H1 (cell line): ENCODE measurements around the gene SAE1. TPM values are rescaled to one million over a fixed set of nuclear protein-coding genes. Genes with fewer than 3 reads are reported as not detected.

ENCODE experiments used
- CTCF ChIA-PET: fragments of 300-600 bp; sonication (Branson Sonifier 250); formaldehyde crosslinking; loops from one replicate; lab custom pipeline; 2021; ENCODE audit not compliant: partially characterized antibody; lab: Charles Lee
- POLR2A ChIA-PET: fragments of 300-600 bp; sonication (Branson Sonifier 250); formaldehyde crosslinking; loops from one replicate; lab custom pipeline; 2021; ENCODE audit warnings: inconsistent platforms; ENCODE audit not compliant: partially characterized antibody; lab: Charles Lee
- DNase-seq, 2 experiments: peaks; one replicate each; pipeline versions ENCODE4 v3.0.0 to v3.0.0-alpha.2; 2010 to 2022; ENCODE audit warnings: low spot score in 2 of 2, low read depth in 1 of 2, mixed read lengths in 1 of 2
- FAIRE-seq: peaks from 2 replicates; lab custom pipeline; 2011; peaks lifted over from hg19 to GRCh38; lab: Jason Lieb, UNC
- H2AFZ ChIP-seq: 2 replicates; pipeline ENCODE4 v1.8.1; 2012; ENCODE audit warnings: low read length, inconsistent platforms
- H2AK5ac ChIP-seq: 2 replicates; pipeline ENCODE4 v1.6.1; 2013; ENCODE audit warnings: low read depth, low read length
- H2BK120ac ChIP-seq: replicated peaks from 2 replicates; pipeline ENCODE3; 2013; ENCODE audit warnings: low read depth, low read length, inconsistent platforms
- H2BK12ac ChIP-seq: 2 replicates; pipeline ENCODE4 v1.6.1; 2013; ENCODE audit warnings: low read depth, low read length
- H2BK15ac ChIP-seq: 2 replicates; pipeline ENCODE4 v1.6.1; 2013; ENCODE audit warnings: low read length
- H2BK20ac ChIP-seq: 2 replicates; pipeline ENCODE4 v1.6.1; 2013; ENCODE audit warnings: low read length
- H2BK5ac ChIP-seq: 2 replicates; pipeline ENCODE4 v1.6.1; 2013; ENCODE audit warnings: low read depth, low read length
- H3K14ac ChIP-seq: 2 replicates; pipeline ENCODE4 v1.6.1; 2013; ENCODE audit warnings: inconsistent platforms; ENCODE audit not compliant: insufficient read length
- H3K18ac ChIP-seq: 2 replicates; pipeline ENCODE4 v1.6.1; 2013; ENCODE audit warnings: low read length; ENCODE audit errors: extremely low read depth
- H3K23ac ChIP-seq: 2 replicates; pipeline ENCODE4 v1.6.1; 2013; ENCODE audit warnings: inconsistent platforms; ENCODE audit not compliant: insufficient read length
- H3K23me2 ChIP-seq: 2 replicates; pipeline ENCODE4 v1.6.1; 2013; ENCODE audit warnings: low read depth, low read length
- H3K27ac ChIP-seq: 2 replicates; pipeline ENCODE4 v1.6.1; 2011; ENCODE audit warnings: low read depth, low read length, inconsistent platforms
- H3K27me3 ChIP-seq, 4 experiments: replicated peaks in 1 of 4; 1 replicate in 1 of 4; 2 replicates in 3 of 4; pipeline versions ENCODE4 v1.6.1 to v1.8.1; 2011 to 2013; ENCODE audit warnings: low read length in 3 of 4, mild to moderate bottlenecking in 3 of 4, inconsistent platforms in 2 of 4, mixed read lengths in 2 of 4, moderate library complexity in 1 of 4; ENCODE audit not compliant: control insufficient read depth in 3 of 4, insufficient read depth in 3 of 4; ENCODE audit errors: extremely low read depth in 1 of 4
- H3K36me3 ChIP-seq, 4 experiments: 2 replicates each; pipeline versions ENCODE4 v1.6.1 to v1.8.1; 2011 to 2013; ENCODE audit warnings: mild to moderate bottlenecking in 4 of 4, low read length in 3 of 4, moderate library complexity in 2 of 4, control low read depth in 1 of 4, inconsistent platforms in 1 of 4; ENCODE audit not compliant: insufficient read depth in 4 of 4, control insufficient read depth in 2 of 4
- H3K4ac ChIP-seq: replicated peaks from 2 replicates; pipeline ENCODE3; 2013; ENCODE audit warnings: low read length, low read depth, mixed read lengths, inconsistent platforms; ENCODE audit not compliant: insufficient read length
- H3K4me1 ChIP-seq, 4 experiments: replicated peaks in 1 of 4; 1 replicate in 1 of 4; 2 replicates in 3 of 4; pipeline versions ENCODE4 v1.6.1 to v1.8.1; 2011 to 2013; ENCODE audit warnings: low read length in 3 of 4, inconsistent platforms in 2 of 4, mixed read lengths in 1 of 4; ENCODE audit not compliant: insufficient read depth in 4 of 4, control insufficient read depth in 3 of 4
- H3K4me2 ChIP-seq, 2 experiments: 2 replicates each; pipeline versions ENCODE4 v1.6.1 to v1.8.1; 2011 to 2013; ENCODE audit warnings: low read depth in 2 of 2, low read length in 2 of 2, control low read depth in 1 of 2, inconsistent platforms in 1 of 2, mild to moderate bottlenecking in 1 of 2; ENCODE audit not compliant: insufficient read depth in 1 of 2
- H3K4me3 ChIP-seq, 4 experiments: fragments of 200-600, 300-600 bp in 1 of 4; sonication (generic), shearing (Covaris generic), sonication (Bioruptor Twin) in 1 of 4; 2 replicates each; pipeline versions ENCODE4 v1.5.1 to v1.8.1; 2011 to 2016; ENCODE audit warnings: low read length in 4 of 4, low read depth in 3 of 4, control low read depth in 2 of 4, inconsistent platforms in 2 of 4, mild to moderate bottlenecking in 2 of 4, mixed read lengths in 1 of 4, moderate library complexity in 1 of 4; ENCODE audit not compliant: insufficient read depth in 2 of 4; ENCODE audit errors: extremely low read depth in 1 of 4
- H3K56ac ChIP-seq: replicated peaks from 2 replicates; pipeline ENCODE3; 2013; ENCODE audit warnings: low read depth, mild to moderate bottlenecking, mixed read lengths, low read length, inconsistent platforms; ENCODE audit not compliant: insufficient read length
- H3K79me1 ChIP-seq: 2 replicates; pipeline ENCODE4 v1.6.1; 2013; ENCODE audit warnings: low read depth, low read length, control low read depth
- H3K79me2 ChIP-seq, 2 experiments: 2 replicates each; pipeline versions ENCODE4 v1.6.1 to v1.8.1; 2012 to 2013; ENCODE audit warnings: low read length in 2 of 2, mild to moderate bottlenecking in 2 of 2, inconsistent platforms in 1 of 2; ENCODE audit not compliant: insufficient read depth in 2 of 2, control insufficient read depth in 1 of 2
- H3K9ac ChIP-seq, 4 experiments: replicated peaks in 1 of 4; 1 replicate in 1 of 4; 2 replicates in 3 of 4; pipeline versions ENCODE4 v1.6.1 to v1.8.1; 2011 to 2013; ENCODE audit warnings: low read depth in 3 of 4, low read length in 3 of 4, control low read depth in 2 of 4, mild to moderate bottlenecking in 2 of 4, moderate library complexity in 2 of 4, inconsistent platforms in 1 of 4; ENCODE audit errors: extremely low read depth in 1 of 4
- H3K9me3 ChIP-seq, 2 experiments: 2 replicates each; pipeline versions ENCODE4 v1.6.1 to v1.8.1; 2012 to 2013; ENCODE audit warnings: mild to moderate bottlenecking in 2 of 2, moderate library complexity in 2 of 2, control low read depth in 1 of 2, inconsistent platforms in 1 of 2, low read depth in 1 of 2, low read length in 1 of 2, mixed read lengths in 1 of 2; ENCODE audit not compliant: insufficient read depth in 2 of 2
- H4K20me1 ChIP-seq, 2 experiments: replicated peaks in 1 of 2; 2 replicates each; pipeline versions ENCODE3 to v1.8.1; 2011 to 2013; ENCODE audit warnings: inconsistent platforms in 2 of 2, low read length in 2 of 2, mild to moderate bottlenecking in 1 of 2; ENCODE audit not compliant: insufficient read depth in 2 of 2, control insufficient read depth in 1 of 2
- H4K5ac ChIP-seq: 2 replicates; pipeline ENCODE4 v1.6.1; 2013; ENCODE audit warnings: low read length, low read depth, mixed read lengths, inconsistent platforms; ENCODE audit not compliant: insufficient read length
- H4K8ac ChIP-seq: 2 replicates; pipeline ENCODE4 v1.8.0; 2013; ENCODE audit warnings: mild to moderate bottlenecking, moderate library complexity, low read length, inconsistent platforms; ENCODE audit not compliant: insufficient read depth; ENCODE audit errors: extremely low read depth
- H4K91ac ChIP-seq: replicated peaks from 2 replicates; pipeline ENCODE3; 2013; ENCODE audit warnings: low read length, mixed read lengths, inconsistent platforms; ENCODE audit not compliant: insufficient read length
- KDM4A ChIP-seq: IDR thresholded peaks from one replicate; pipeline ENCODE4 v1.7.1; 2012; ENCODE audit warnings: low read depth, mild to moderate bottlenecking, moderate library complexity, low read length, inconsistent platforms; ENCODE audit not compliant: severe bottlenecking
- RXRA ChIP-seq: IDR thresholded peaks from 2 replicates; pipeline ENCODE4 v1.6.1; 2011; ENCODE audit warnings: low read depth, mild to moderate bottlenecking, low read length, moderate library complexity; ENCODE audit not compliant: insufficient read depth
- SP4 ChIP-seq: IDR thresholded peaks from 2 replicates; pipeline ENCODE4 v1.6.1; 2012; ENCODE audit warnings: low read length, inconsistent platforms
- WGBS, 2 experiments: shearing (Covaris generic) in 1 of 2; methylation state at CpG; one replicate each; pipeline versions ENCODE4 v1.1.6 to v1.1.7; 2013 to 2015; ENCODE audit warnings: low lambda C conversion rate in 2 of 2, mixed read lengths in 2 of 2, inconsistent platforms in 1 of 2, low coverage in 1 of 2, missing lambda C conversion rate in 1 of 2; ENCODE audit not compliant: insufficient replicate concordance in 2 of 2, insufficient coverage in 1 of 2, insufficient read length in 1 of 2; ENCODE audit errors: extremely low coverage in 1 of 2, missing lambda C conversion rate in 1 of 2; 5-methylcytosine and 5-hydroxymethylcytosine counted together
- polyA plus RNA-seq, 7 experiments: library from polyadenylated mRNA; depleted of rRNA in 3 of 7; stranded (reverse) in 5 of 7; unstranded in 2 of 7; fragments of >200 nt in 5 of 7; fragments of 200-250 nt in 2 of 7; gene quantifications; 1 replicate in 5 of 7; 2 replicates in 1 of 7; 4 replicates in 1 of 7; pipeline versions ENCODE4 v1.2.1 to v1.2.3, GENCODE V29; 2011 to 2013; ENCODE audit warnings: missing spikeins in 2 of 7, mixed read lengths in 2 of 7
- total RNA-seq: library from RNA; stranded (reverse); fragmentation: NEBNext Ultra II Directional; extraction: Animal tissue kit (Norgen Biotek cat#: 25700); gene quantifications from 2 replicates; pipeline ENCODE4 v1.2.1, GENCODE V29; 2021

Gene SAE1
- total and polyA plus RNA-seq, 2 of the 8 experiments (the other 6 are each of a cell fraction or from before 2014, with no cell fraction given): 213 to 268 TPM

DNA sequence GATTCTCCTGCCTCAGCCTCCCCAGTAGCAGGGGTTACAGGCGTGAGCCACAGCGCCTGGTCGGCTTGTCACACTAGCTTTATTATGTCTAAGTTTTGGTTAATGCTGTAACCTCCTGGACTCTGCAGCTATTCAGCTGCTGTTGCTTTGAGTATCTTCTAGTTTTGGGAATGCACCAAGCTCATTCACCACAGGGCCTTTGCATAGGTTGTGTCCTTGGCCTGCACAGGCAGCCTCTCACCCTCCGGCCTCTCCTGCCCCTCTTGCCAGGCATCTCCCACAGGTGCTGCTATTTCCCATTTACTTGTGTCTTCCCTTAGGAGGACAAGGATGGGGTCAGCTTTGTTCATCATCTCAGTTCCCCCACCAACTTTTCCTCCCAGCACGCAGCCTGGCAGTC lies 123.3 kb downstream of the SAE1 start:
- Histone ChIP-seq H4K8ac (no peak overlapping the region), H3K4ac (no peak overlapping the region), H3K18ac (no peak overlapping the region), H3K4me2 (no peak overlapping the region), H4K5ac (no peak overlapping the region), H3K56ac (no peak overlapping the region), H3K27ac (no peak overlapping the region), H4K20me1 (peaks cover 0 to 3% of the 10 kb centered on the region in 2 experiments), H2AFZ (no peak overlapping the region), H2BK5ac (no peak overlapping the region), H4K91ac (no peak overlapping the region), H3K23ac (no peak overlapping the region), H2BK12ac (no peak overlapping the region), H3K36me3 (peaks cover 0 to 4% (median 0%) of the 10 kb centered on the region in 4 experiments; a peak in 4 of 8 replicates), H2AK5ac (no peak overlapping the region), H3K27me3 (no peaks in the 10 kb centered on the region), H2BK20ac (no peak overlapping the region), H3K4me3 (no peak overlapping the region), H3K79me1 (0 out of 2 replicates have a peak, but pooled peaks cover 5% of the 10 kb centered on the region), H2BK120ac (no peak overlapping the region), H2BK15ac (no peak overlapping the region), H3K14ac (no peak overlapping the region), H3K23me2 (peaks cover 9% of the 10 kb centered on the region), H3K9ac (no peak overlapping the region), H3K4me1 (peaks cover 0 to 11% (median 7%) of the 10 kb centered on the region in 4 experiments; a peak in 6 of 7 replicates), H3K79me2 (peaks cover 0 to 15% of the 10 kb centered on the region in 2 experiments; a peak in 2 of 4 replicates), H3K9me3 (no peaks in the 10 kb centered on the region)
- POLR2A ChIA-PET: interaction anchor here (1.5 to 1.7 kb wide), 4 partner anchors 9 to 205 kb away, joined by 3 to 9 read pairs (median 5); no protein-coding TSS in a partner anchor
- CTCF ChIA-PET: interaction anchor here (1.4 to 12.1 kb wide), 3 partner anchors 8 to 43 kb away, joined by 3 to 303 read pairs (median 74); no protein-coding TSS in a partner anchor
- DNase-seq: no peak
- WGBS, 2 experiments: 96% methylated on average over 5 of the region's 5 CpGs; no CpG with 5 or more reads in 1 of the 2 experiments
- FAIRE-seq: no peak
- no peak for TF ChIP-seq RXRA
- no peak for TF ChIP-seq SP4
- no peak for TF ChIP-seq KDM4A
